Hepatocyte (in vitro differentiated cells): Measurements from ENCODE around the gene CGN. TPM values are rescaled to one million over a fixed set of nuclear protein-coding genes. Genes with fewer than 3 reads are reported as not detected.

Experiments
- DNase-seq: peaks from one replicate; pipeline ENCODE4 v3.0.0-alpha.2; 2016; ENCODE audit warnings: low spot score
- H2AFZ ChIP-seq: fragments of 200-600 bp; sonication (generic); 2 replicates; pipeline ENCODE4 v1.6.0; 2016; ENCODE audit warnings: antibody characterized with exemption, mild to moderate bottlenecking
- H3K27ac ChIP-seq: fragments of 200-600 bp; sonication (generic); 2 replicates; pipeline ENCODE4 v1.5.1; 2016; ENCODE audit warnings: mild to moderate bottlenecking
- H3K27me3 ChIP-seq: fragments of 200-600 bp; sonication (generic); 2 replicates; pipeline ENCODE4 v1.6.1; 2016
- H3K36me3 ChIP-seq: fragments of 200-600 bp; sonication (generic); replicated peaks from 2 replicates; pipeline ENCODE4 v1.5.1; 2016; ENCODE audit warnings: low read depth; ENCODE audit not compliant: insufficient read depth
- H3K4me1 ChIP-seq: fragments of 200-600 bp; sonication (generic); 2 replicates; pipeline ENCODE4 v1.5.1; 2016; ENCODE audit warnings: mild to moderate bottlenecking, moderate library complexity; ENCODE audit not compliant: insufficient read depth
- H3K4me2 ChIP-seq: fragments of 200-600 bp; sonication (generic); 2 replicates; pipeline ENCODE4 v1.6.0; 2016
- H3K4me3 ChIP-seq: fragments of 200-600 bp; sonication (generic); 2 replicates; pipeline ENCODE4 v1.5.1; 2016; ENCODE audit warnings: mild to moderate bottlenecking
- H3K79me2 ChIP-seq: fragments of 200-600 bp; sonication (generic); 2 replicates; pipeline ENCODE4 v1.6.0; 2017; ENCODE audit warnings: mild to moderate bottlenecking
- H3K9me2 ChIP-seq: fragments of 200-600 bp; sonication (generic); replicated peaks from 2 replicates; pipeline ENCODE4 v1.6.0; 2017; ENCODE audit warnings: mild to moderate bottlenecking; ENCODE audit not compliant: insufficient read depth
- H3K9me3 ChIP-seq: fragments of 200-600 bp; sonication (generic); 2 replicates; pipeline ENCODE4 v1.5.1; 2016; ENCODE audit warnings: low read depth, mild to moderate bottlenecking
- H4K20me1 ChIP-seq: fragments of 200-600 bp; sonication (generic); 2 replicates; pipeline ENCODE4 v1.6.0; 2016; ENCODE audit warnings: mild to moderate bottlenecking; ENCODE audit not compliant: insufficient read depth, poor library complexity, severe bottlenecking
- EZH2 ChIP-seq: fragments of 200-600 bp; sonication (generic); IDR thresholded peaks from 2 replicates; pipeline ENCODE4 v1.6.1; 2016; ENCODE audit warnings: antibody characterized with exemption, mild to moderate bottlenecking, borderline replicate concordance
- EZH2phosphoT487 ChIP-seq: fragments of 200-600 bp; sonication (generic); IDR thresholded peaks from one replicate; pipeline ENCODE4 v1.6.1; 2018; ENCODE audit warnings: antibody characterized with exemption, mild to moderate bottlenecking, low read depth, moderate library complexity; ENCODE audit not compliant: unreplicated experiment, severe bottlenecking
- WGBS: methylation state at CpG from one replicate; pipeline ENCODE4 v1.1.6; 2016; ENCODE audit warnings: low lambda C conversion rate; ENCODE audit errors: missing lambda C conversion rate; 5-methylcytosine and 5-hydroxymethylcytosine counted together
- polyA plus RNA-seq: library from polyadenylated mRNA; unstranded; fragments of >200 nt; fragmentation: Nextera tagmentation; extraction: Ambion mirVana; gene quantifications from 2 replicates; pipeline ENCODE4 v1.2.1, GENCODE V29; 2016
- total RNA-seq: library from RNA; depleted of rRNA; stranded (reverse); fragments of >200 nt; gene quantifications from 2 replicates; pipeline ENCODE4 v1.2.3, GENCODE V29; 2014
- TF ChIP-seq, protein P1 (sequence below): fragments of 200-600 bp; sonication (generic); IDR thresholded peaks from 2 replicates; pipeline ENCODE4 v1.5.1; 2016; ENCODE audit warnings: antibody characterized with exemption, mild to moderate bottlenecking; ENCODE audit not compliant: poor library complexity

The CGN gene
- total and polyA plus RNA-seq, 2 experiments from 2014 or later: 46.3 to 58.2 TPM

GRCh38 chr1:151502035-151502700, 9.0 kb upstream of the CGN start:
- WGBS: 31% methylated on average over 5 of the region's 5 CpGs
- Histone ChIP-seq H2AFZ (no peak overlapping the region), H3K27ac (peak overlapping the region; percentile 85), H3K4me1 (peaks cover 18% of the 10 kb centered on the region), H3K4me3 (no peak overlapping the region), H3K36me3 (no peaks in the 10 kb centered on the region), H3K9me2 (no peaks in the 10 kb centered on the region), H4K20me1 (no peaks in the 10 kb centered on the region), H3K79me2 (no peaks in the 10 kb centered on the region), H3K9me3 (no peaks in the 10 kb centered on the region), H3K27me3 (no peaks in the 10 kb centered on the region), H3K4me2 (no peak overlapping the region)
- DNase-seq: no peak
- TF ChIP-seq EZH2 (no peak), EZH2phosphoT487 (no peak)
- TF ChIP-seq, protein P1, sequence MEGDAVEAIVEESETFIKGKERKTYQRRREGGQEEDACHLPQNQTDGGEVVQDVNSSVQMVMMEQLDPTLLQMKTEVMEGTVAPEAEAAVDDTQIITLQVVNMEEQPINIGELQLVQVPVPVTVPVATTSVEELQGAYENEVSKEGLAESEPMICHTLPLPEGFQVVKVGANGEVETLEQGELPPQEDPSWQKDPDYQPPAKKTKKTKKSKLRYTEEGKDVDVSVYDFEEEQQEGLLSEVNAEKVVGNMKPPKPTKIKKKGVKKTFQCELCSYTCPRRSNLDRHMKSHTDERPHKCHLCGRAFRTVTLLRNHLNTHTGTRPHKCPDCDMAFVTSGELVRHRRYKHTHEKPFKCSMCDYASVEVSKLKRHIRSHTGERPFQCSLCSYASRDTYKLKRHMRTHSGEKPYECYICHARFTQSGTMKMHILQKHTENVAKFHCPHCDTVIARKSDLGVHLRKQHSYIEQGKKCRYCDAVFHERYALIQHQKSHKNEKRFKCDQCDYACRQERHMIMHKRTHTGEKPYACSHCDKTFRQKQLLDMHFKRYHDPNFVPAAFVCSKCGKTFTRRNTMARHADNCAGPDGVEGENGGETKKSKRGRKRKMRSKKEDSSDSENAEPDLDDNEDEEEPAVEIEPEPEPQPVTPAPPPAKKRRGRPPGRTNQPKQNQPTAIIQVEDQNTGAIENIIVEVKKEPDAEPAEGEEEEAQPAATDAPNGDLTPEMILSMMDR: no peak

DNA sequence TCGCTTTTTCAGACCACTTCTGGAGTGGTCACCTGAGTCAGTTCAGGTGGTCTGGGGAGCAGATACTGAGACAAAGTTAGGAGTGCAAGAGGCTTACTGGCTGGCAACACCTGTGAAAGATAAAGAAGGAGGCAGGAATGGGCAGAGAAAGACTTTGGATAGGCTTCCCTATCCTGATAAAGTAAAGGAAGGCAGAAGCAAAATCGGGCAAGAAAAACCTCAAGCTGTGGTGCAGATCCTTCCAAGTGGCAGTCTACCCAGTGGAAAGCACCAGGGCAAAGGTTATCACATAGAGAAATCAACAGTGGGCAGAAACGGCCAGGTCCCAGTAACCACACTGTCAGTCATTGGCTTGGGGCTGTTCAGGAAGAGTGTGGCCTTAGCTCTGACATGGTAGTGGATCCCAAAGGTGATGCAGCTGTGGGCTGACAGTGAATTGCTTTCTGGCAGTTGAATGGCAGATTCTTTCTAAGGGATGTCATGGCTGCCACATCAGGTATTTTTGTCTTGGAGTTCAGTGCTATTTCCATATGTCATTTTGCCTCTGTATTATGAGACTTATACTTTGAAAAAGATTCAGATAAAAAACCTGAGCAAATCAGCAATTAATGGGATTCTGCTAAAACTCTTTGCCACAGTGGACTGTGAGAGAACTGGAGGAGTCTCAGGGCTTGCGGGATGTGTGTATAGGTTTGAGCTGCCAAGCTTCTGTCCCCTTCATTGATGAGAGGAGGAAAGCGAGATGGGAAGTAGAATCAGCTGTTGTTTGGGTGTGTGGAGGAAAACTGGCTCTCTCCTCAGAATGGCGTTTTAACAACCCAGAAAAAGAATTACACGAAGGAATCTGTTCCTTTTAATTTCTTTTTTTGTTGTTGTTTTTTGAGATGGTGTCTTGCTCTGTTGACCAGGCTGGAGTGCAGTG, 8.1 kb upstream of the CGN start:
- TF ChIP-seq EZH2: no peak
- TF ChIP-seq EZH2phosphoT487: no peak
- TF ChIP-seq, protein P1: no peak
- Histone ChIP-seq H3K9me2 (no peaks in the 10 kb centered on the region), H3K4me1 (peaks cover 18% of the 10 kb centered on the region), H2AFZ (no peak overlapping the region), H3K4me3 (no peak overlapping the region), H3K9me3 (no peaks in the 10 kb centered on the region), H4K20me1 (no peaks in the 10 kb centered on the region), H3K79me2 (no peaks in the 10 kb centered on the region), H3K27ac (peak overlapping the region; percentile 85), H3K4me2 (no peak overlapping the region), H3K36me3 (no peaks in the 10 kb centered on the region), H3K27me3 (no peaks in the 10 kb centered on the region)
- 67% methylated on average over 7 of the region's 7 CpGs for WGBS
- no peak for DNase-seq

DNA sequence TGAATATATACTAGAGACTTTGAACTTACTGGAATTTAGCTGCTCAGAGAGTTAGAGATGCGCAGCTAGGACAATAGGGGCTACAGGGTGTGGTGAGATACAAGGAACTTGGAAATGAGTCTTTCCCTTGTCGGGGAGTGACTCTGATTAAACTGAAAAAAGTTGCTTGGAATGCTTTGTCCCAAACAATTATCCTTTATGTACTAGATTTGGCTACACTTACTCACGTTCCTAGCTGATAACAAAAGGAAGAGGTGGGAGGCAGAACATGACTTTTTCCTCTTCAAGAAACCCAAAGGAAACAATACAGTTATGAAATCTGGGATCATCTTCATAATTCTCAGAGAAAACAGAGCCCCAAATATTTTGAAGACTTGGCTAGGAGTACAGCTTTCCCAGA, 6.9 kb upstream of the CGN start:
- Histone ChIP-seq H3K79me2 (no peaks in the 10 kb centered on the region), H3K9me2 (no peaks in the 10 kb centered on the region), H3K36me3 (no peaks in the 10 kb centered on the region), H3K27ac (peak overlapping the region; percentile 85), H3K4me1 (peaks cover 18% of the 10 kb centered on the region), H3K4me2 (no peak overlapping the region), H3K27me3 (no peaks in the 10 kb centered on the region), H3K9me3 (no peaks in the 10 kb centered on the region), H2AFZ (no peak overlapping the region), H3K4me3 (no peak overlapping the region), H4K20me1 (no peaks in the 10 kb centered on the region)
- DNase-seq: no peak
- no peak for TF ChIP-seq EZH2
- TF ChIP-seq EZH2phosphoT487: no peak
- TF ChIP-seq, protein P1: no peak
- WGBS: 49% methylated on average over 3 of the region's 3 CpGs
